Testis (tissue), 3 donors: Measurements from ENCODE around the gene SLC25A21. TPM values are rescaled to one million over a fixed set of nuclear protein-coding genes. Genes with fewer than 3 reads are reported as not detected.
"Not testable (repeated sequence)": the region's sequence is repeated elsewhere in the genome, so short reads cannot be mapped to it uniquely, and the experiment has no call there.

Source experiments
- DNase-seq: peaks from one replicate; pipeline ENCODE4 v3.0.0-alpha.2; 2019
- H3K27ac ChIP-seq, 2 donors: fragments of 200-600 bp; sonication (generic); one replicate each; pipeline ENCODE4 v1.5.1; 2019
- H3K27me3 ChIP-seq: fragments of 200-600 bp; sonication (generic); one replicate; pipeline ENCODE4 v1.5.1; 2019
- H3K36me3 ChIP-seq: fragments of 200-600 bp; sonication (generic); one replicate; pipeline ENCODE4 v1.5.1; 2017; ENCODE audit warnings: low read depth; ENCODE audit errors: missing control alignments
- H3K4me1 ChIP-seq: fragments of 200-600 bp; sonication (generic); one replicate; pipeline ENCODE4 v1.5.1; 2019
- H3K4me3 ChIP-seq, 2 donors: fragments of 200-600 bp; sonication (generic); one replicate each; pipeline ENCODE4 v1.5.1; 2017 to 2019
- H3K9me3 ChIP-seq: fragments of 200-600 bp; sonication (generic); one replicate; pipeline ENCODE4 v1.5.1; 2017
- POLR2A ChIP-seq: fragments of 450-650 bp; IDR thresholded peaks from one replicate; pipeline ENCODE4 v1.6.1; 2017; ENCODE audit warnings: antibody characterized with exemption, mild to moderate bottlenecking, moderate library complexity
- WGBS, 2 donors: methylation state at CpG; one replicate each; pipeline ENCODE4 v1.1.5; 2018; 5-methylcytosine and 5-hydroxymethylcytosine counted together
- intact Hi-C: fragments of 100-400 bp; cut with DNase I; formaldehyde crosslinking; loops from one replicate; pipeline ENCODE4 v1.15.1; 2023; ENCODE audit warnings: low total_unique reads
- polyA plus RNA-seq: library from polyadenylated mRNA; stranded (reverse); fragments of 350-450 nt; fragmentation: Illumina TruSeq; extraction: RNeasy Lipid Tissue Mini Kit (QIAGEN cat#74804); gene quantifications from one replicate; pipeline ENCODE4 v1.2.3, GENCODE V29; 2014; ENCODE audit warnings: low read depth, low replicate concordance; ENCODE audit not compliant: insufficient read depth
- total RNA-seq, 2 donors: library from RNA; depleted of rRNA; stranded (reverse); fragments of >200 nt; gene quantifications; one replicate each; pipeline ENCODE4 v1.2.3, GENCODE V29; 2016
- TF ChIP-seq, protein P1 (sequence below), 3 experiments: fragments of 450-650 bp in 2 of 3; fragments of 200-600 bp in 1 of 3; sonication (generic) in 1 of 3; IDR thresholded peaks; one replicate each; pipeline ENCODE4 v1.5.1; 2016 to 2019; ENCODE audit warnings: antibody characterized with exemption in 3 of 3, mild to moderate bottlenecking in 2 of 3, moderate library complexity in 1 of 3

SLC25A21 gene
- total and polyA plus RNA-seq, 3 donors from 2014 or later = 4.4 to 16.0 (median 13.6) TPM

- TF ChIP-seq, protein P1, sequence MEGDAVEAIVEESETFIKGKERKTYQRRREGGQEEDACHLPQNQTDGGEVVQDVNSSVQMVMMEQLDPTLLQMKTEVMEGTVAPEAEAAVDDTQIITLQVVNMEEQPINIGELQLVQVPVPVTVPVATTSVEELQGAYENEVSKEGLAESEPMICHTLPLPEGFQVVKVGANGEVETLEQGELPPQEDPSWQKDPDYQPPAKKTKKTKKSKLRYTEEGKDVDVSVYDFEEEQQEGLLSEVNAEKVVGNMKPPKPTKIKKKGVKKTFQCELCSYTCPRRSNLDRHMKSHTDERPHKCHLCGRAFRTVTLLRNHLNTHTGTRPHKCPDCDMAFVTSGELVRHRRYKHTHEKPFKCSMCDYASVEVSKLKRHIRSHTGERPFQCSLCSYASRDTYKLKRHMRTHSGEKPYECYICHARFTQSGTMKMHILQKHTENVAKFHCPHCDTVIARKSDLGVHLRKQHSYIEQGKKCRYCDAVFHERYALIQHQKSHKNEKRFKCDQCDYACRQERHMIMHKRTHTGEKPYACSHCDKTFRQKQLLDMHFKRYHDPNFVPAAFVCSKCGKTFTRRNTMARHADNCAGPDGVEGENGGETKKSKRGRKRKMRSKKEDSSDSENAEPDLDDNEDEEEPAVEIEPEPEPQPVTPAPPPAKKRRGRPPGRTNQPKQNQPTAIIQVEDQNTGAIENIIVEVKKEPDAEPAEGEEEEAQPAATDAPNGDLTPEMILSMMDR (IDR thresholded peaks at IDR 0.05) = no peak
- TF ChIP-seq POLR2A = no peak
- Histone ChIP-seq H3K4me1 (no peaks in the 10 kb centered on the region), H3K36me3 (no peaks in the 10 kb centered on the region), H3K9me3 (no peaks in the 10 kb centered on the region), H3K4me3 (no peak overlapping the region), H3K27me3 (no peaks in the 10 kb centered on the region), H3K27ac (no peak overlapping the region)
- 82 to 91% methylated on average over 4 of the region's 4 CpGs for WGBS, 2 donors
- intact Hi-C loops = no loop called here
- no peak for DNase-seq
Observed at GRCh38 chr14:36866867-36867266, 305.5 kb downstream of the SLC25A21 start.

- Histone ChIP-seq H3K4me1 (no peaks in the 10 kb centered on the region), H3K36me3 (no peaks in the 10 kb centered on the region), H3K27me3 (no peaks in the 10 kb centered on the region), H3K9me3 (no peaks in the 10 kb centered on the region), H3K4me3 (no peak overlapping the region), H3K27ac (no peak overlapping the region)
- TF ChIP-seq POLR2A = no peak
- TF ChIP-seq, protein P1 (IDR thresholded peaks at IDR 0.05) = no peak
- intact Hi-C loops = no loop called here
- DNase-seq = no peak
- WGBS, 2 donors = 81% methylated on average over 3 of the region's 3 CpGs
Observed at GRCh38 chr14:36863271-36863670, 309.1 kb downstream of the SLC25A21 start.

GRCh38 chr14:36862237-36862636 lies 310.2 kb downstream of the SLC25A21 start:
- intact Hi-C loops, H3K4me1 ChIP-seq, H3K9me3 ChIP-seq: not testable (repeated sequence)

DNA sequence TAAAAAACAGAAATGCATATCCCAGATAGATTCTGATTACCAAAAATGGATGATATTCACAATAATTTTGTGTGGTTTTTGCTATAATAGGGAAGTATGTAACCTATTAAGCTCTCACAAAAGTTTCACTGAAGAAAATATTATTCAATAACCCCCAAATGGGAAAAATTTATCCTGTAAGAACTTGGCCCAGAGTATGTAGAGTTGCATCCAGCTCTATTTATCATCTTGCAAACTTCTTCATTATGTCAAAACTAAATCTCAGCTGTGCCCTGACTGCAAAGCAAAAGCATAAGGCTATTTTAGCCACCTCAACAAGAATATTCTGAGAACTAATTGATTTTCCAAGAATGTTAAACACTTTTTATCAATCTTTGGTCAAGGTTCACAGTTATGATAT lies 311.6 kb downstream of the SLC25A21 start:
- no peak for DNase-seq
- H3K4me3 ChIP-seq = no peak overlapping the region
- no peaks in the 10 kb centered on the region for H3K4me1 ChIP-seq
- intact Hi-C loops = no loop called here
- TF ChIP-seq, protein P1 (IDR thresholded peaks at IDR 0.05) = no peak
- no peak for TF ChIP-seq POLR2A
- H3K27me3 ChIP-seq = no peaks in the 10 kb centered on the region
- H3K9me3 ChIP-seq = no peaks in the 10 kb centered on the region
- H3K36me3 ChIP-seq = no peaks in the 10 kb centered on the region
- H3K27ac ChIP-seq = no peak overlapping the region

More at GRCh38 chr14:36862237-36862636, 310.2 kb downstream of the SLC25A21 start:
- not testable (repeated sequence) for H3K4me3 ChIP-seq, H3K36me3 ChIP-seq, H3K27me3 ChIP-seq, H3K27ac ChIP-seq, DNase-seq

DNA sequence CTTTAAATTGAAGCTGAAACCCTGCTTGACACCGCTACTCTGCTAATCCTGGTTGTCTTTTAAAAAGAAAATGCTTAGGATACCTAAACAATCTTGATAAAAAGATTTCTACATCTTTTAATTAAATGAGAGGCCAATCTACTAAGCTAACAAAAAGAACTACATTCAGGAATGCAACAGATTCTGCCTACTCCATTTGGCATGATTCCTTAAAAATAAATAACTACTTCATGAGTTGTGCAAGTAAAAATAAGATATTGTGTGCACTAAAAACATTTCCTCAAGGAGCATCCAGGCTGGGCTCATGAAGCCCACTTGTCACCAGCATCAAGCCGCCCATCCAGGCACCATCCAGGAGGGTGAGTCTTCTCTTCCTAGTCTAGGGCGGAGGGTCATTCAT lies 313.3 kb downstream of the SLC25A21 start:
- Histone ChIP-seq H3K36me3 (no peaks in the 10 kb centered on the region), H3K27me3 (no peaks in the 10 kb centered on the region), H3K4me3 (no peak overlapping the region), H3K4me1 (no peaks in the 10 kb centered on the region), H3K9me3 (no peaks in the 10 kb centered on the region), H3K27ac (no peak overlapping the region)
- TF ChIP-seq, protein P1 (IDR thresholded peaks at IDR 0.05) = no peak
- DNase-seq = no peak
- intact Hi-C loops = no loop called here
- 82 to 86% methylated on average over 3 of the region's 3 CpGs for WGBS, 2 donors
